ENCODE results near the gene LHCGR. TPM values are rescaled to one million over a fixed set of nuclear protein-coding genes. Genes with fewer than 3 reads are reported as not detected.

The LHCGR gene
- total RNA-seq, 1 experiment from 2014 or later, result not detected

- no peaks in the 10 kb centered on the region for H3K9me3 ChIP-seq (ENCODE audit: control insufficient read depth, insufficient read depth, low read depth, low read length)
- H3K36me3 ChIP-seq (ENCODE audit: control insufficient read depth, insufficient read depth, low read length), result no peaks in the 10 kb centered on the region
- no TSS peak for BruUV-seq (replicated peaks)
- in situ Hi-C loops (cut with HindIII; ENCODE audit: low pct_unique_long_range_greater_than_20kb, low sequenced_read_pairs), result no loop called here
- TF ChIP-seq SIN3A (IDR thresholded peaks at IDR 0.05; ENCODE audit: borderline replicate concordance, insufficient read depth, low read depth, low read length), result no peak
- TF ChIP-seq TCF7L2 (IDR thresholded peaks at IDR 0.05; ENCODE audit: low read depth, low read length), result no peak
- CTCF ChIA-PET, result no interaction called here
- no peak for DNase-seq (ENCODE audit: low read depth, low spot score)
- no peaks in the 10 kb centered on the region for H3K27me3 ChIP-seq (ENCODE audit: control insufficient read depth, insufficient read depth, low read length)
- intact Hi-C loops (cut with micrococcal nuclease; ENCODE audit: unreplicated experiment), result no loop called here
- no peak for ATAC-seq
- POLR2A ChIA-PET, result no interaction called here
- no peaks in the 10 kb centered on the region for H3K4me1 ChIP-seq (ENCODE audit: control insufficient read depth, insufficient read depth, low read length)
- H3K27ac ChIP-seq (ENCODE audit: low read length), result no peak overlapping the region
- H3K4me3 ChIP-seq (ENCODE audit: low read depth in 2 of 2, low read length in 2 of 2), result no peak overlapping the region
Observed at GRCh38 chr2:48691935-48692691, 63.4 kb downstream of the LHCGR start.

- Histone ChIP-seq H3K4me3 (ENCODE audit: low read depth in 2 of 2, low read length in 2 of 2) (no peak overlapping the region), H3K36me3 (ENCODE audit: control insufficient read depth, insufficient read depth, low read length) (no peaks in the 10 kb centered on the region), H3K27ac (ENCODE audit: low read length) (no peak overlapping the region), H3K27me3 (ENCODE audit: control insufficient read depth, insufficient read depth, low read length) (peaks cover 4% of the 10 kb centered on the region), H3K9me3 (ENCODE audit: control insufficient read depth, insufficient read depth, low read depth, low read length) (no peaks in the 10 kb centered on the region), H3K4me1 (ENCODE audit: control insufficient read depth, insufficient read depth, low read length) (no peaks in the 10 kb centered on the region)
- no peak for DNase-seq (ENCODE audit: low read depth, low spot score)
- intact Hi-C loops (cut with micrococcal nuclease; ENCODE audit: unreplicated experiment) (no loop called here), in situ Hi-C loops (cut with HindIII; ENCODE audit: low pct_unique_long_range_greater_than_20kb, low sequenced_read_pairs) (no loop called here)
- CTCF ChIA-PET, result no interaction called here
- POLR2A ChIA-PET, result no interaction called here
- no TSS peak for BruUV-seq (replicated peaks)
- TF ChIP-seq CTCF (IDR thresholded peaks at IDR 0.05), result no peak
- TF ChIP-seq, protein P1, sequence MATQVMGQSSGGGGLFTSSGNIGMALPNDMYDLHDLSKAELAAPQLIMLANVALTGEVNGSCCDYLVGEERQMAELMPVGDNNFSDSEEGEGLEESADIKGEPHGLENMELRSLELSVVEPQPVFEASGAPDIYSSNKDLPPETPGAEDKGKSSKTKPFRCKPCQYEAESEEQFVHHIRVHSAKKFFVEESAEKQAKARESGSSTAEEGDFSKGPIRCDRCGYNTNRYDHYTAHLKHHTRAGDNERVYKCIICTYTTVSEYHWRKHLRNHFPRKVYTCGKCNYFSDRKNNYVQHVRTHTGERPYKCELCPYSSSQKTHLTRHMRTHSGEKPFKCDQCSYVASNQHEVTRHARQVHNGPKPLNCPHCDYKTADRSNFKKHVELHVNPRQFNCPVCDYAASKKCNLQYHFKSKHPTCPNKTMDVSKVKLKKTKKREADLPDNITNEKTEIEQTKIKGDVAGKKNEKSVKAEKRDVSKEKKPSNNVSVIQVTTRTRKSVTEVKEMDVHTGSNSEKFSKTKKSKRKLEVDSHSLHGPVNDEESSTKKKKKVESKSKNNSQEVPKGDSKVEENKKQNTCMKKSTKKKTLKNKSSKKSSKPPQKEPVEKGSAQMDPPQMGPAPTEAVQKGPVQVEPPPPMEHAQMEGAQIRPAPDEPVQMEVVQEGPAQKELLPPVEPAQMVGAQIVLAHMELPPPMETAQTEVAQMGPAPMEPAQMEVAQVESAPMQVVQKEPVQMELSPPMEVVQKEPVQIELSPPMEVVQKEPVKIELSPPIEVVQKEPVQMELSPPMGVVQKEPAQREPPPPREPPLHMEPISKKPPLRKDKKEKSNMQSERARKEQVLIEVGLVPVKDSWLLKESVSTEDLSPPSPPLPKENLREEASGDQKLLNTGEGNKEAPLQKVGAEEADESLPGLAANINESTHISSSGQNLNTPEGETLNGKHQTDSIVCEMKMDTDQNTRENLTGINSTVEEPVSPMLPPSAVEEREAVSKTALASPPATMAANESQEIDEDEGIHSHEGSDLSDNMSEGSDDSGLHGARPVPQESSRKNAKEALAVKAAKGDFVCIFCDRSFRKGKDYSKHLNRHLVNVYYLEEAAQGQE (IDR thresholded peaks at IDR 0.05; ENCODE audit: insufficient read depth in 1 of 2, low read depth in 2 of 2, low read length in 1 of 2), result no peak
- no peak for TF ChIP-seq SIN3A (IDR thresholded peaks at IDR 0.05; ENCODE audit: borderline replicate concordance, insufficient read depth, low read depth, low read length)
- no peak for ATAC-seq
Observed at GRCh38 chr2:48685126-48685525, 70.4 kb downstream of the LHCGR start.

GRCh38 chr2:48677450-48677849 lies 78.1 kb downstream of the LHCGR start:
- no peak for ATAC-seq
- no peak overlapping the region for H3K27ac ChIP-seq (ENCODE audit: low read length)
- ChIA-PET POLR2A (no interaction called here), CTCF (no interaction called here)
- TF ChIP-seq CTCF (IDR thresholded peaks at IDR 0.05), result no peak
- no peaks in the 10 kb centered on the region for H3K9me3 ChIP-seq (ENCODE audit: control insufficient read depth, insufficient read depth, low read depth, low read length)
- in situ Hi-C loops (cut with HindIII; ENCODE audit: low pct_unique_long_range_greater_than_20kb, low sequenced_read_pairs), result no loop called here
- no peak overlapping the region for H3K4me3 ChIP-seq (ENCODE audit: low read depth in 2 of 2, low read length in 2 of 2)
- intact Hi-C loops (cut with micrococcal nuclease; ENCODE audit: unreplicated experiment), result no loop called here
- H3K4me1 ChIP-seq (ENCODE audit: control insufficient read depth, insufficient read depth, low read length), result no peaks in the 10 kb centered on the region
- no TSS peak for BruUV-seq (replicated peaks)
- H3K36me3 ChIP-seq (ENCODE audit: control insufficient read depth, insufficient read depth, low read length), result no peaks in the 10 kb centered on the region
- DNase-seq (ENCODE audit: low read depth, low spot score), result no peak
- H3K27me3 ChIP-seq (ENCODE audit: control insufficient read depth, insufficient read depth, low read length), result peaks cover 4% of the 10 kb centered on the region
